ENCODE data around the gene HEATR5A. TPM values are rescaled to one million over a fixed set of nuclear protein-coding genes. Genes with fewer than 3 reads are reported as not detected.

Gene HEATR5A
- total and polyA plus RNA-seq, 8 donors = 3.6 to 92.8 (median 20.7) TPM

DNA sequence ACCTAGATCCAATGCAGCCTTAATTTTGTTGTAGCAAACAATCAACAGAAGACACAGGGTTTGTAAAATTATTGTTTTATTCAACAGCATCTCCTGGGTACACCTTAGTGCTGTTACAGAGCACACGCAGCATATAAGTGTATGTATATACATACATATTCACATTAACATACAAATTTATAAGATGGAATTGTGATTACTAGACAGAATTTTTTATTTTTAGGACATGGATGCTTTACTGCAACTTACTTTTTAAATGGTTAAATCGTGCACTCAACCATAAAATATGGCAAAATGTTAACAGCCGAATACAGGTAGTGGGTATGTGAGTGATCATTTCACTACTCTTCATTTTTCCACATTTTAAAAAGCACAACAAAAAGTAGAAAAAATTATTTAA, 16.6 kb downstream of the HEATR5A start:
- H3K4me1 ChIP-seq = peaks cover 0 to 40% (median 15%) of the 10 kb centered on the region in 4 donors
- DNase-seq = no peak
- H3K27ac ChIP-seq = no peak overlapping the region
- 93 to 97% (median 95%) methylated on average over 3 of the region's 3 CpGs for WGBS, 5 donors
- no peak for TF ChIP-seq POLR2A (IDR thresholded peaks at IDR 0.05)
- TF ChIP-seq POLR2AphosphoS5 (IDR thresholded peaks at IDR 0.05) = no peak
- TF ChIP-seq, protein P1, sequence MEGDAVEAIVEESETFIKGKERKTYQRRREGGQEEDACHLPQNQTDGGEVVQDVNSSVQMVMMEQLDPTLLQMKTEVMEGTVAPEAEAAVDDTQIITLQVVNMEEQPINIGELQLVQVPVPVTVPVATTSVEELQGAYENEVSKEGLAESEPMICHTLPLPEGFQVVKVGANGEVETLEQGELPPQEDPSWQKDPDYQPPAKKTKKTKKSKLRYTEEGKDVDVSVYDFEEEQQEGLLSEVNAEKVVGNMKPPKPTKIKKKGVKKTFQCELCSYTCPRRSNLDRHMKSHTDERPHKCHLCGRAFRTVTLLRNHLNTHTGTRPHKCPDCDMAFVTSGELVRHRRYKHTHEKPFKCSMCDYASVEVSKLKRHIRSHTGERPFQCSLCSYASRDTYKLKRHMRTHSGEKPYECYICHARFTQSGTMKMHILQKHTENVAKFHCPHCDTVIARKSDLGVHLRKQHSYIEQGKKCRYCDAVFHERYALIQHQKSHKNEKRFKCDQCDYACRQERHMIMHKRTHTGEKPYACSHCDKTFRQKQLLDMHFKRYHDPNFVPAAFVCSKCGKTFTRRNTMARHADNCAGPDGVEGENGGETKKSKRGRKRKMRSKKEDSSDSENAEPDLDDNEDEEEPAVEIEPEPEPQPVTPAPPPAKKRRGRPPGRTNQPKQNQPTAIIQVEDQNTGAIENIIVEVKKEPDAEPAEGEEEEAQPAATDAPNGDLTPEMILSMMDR (IDR thresholded peaks at IDR 0.05) = no peak
- no peak for TF ChIP-seq EP300 (IDR thresholded peaks at IDR 0.05)
- H3K27me3 ChIP-seq = no peaks in the 10 kb centered on the region
- no peaks in the 10 kb centered on the region for H3K9me3 ChIP-seq
- intact Hi-C loops (cut with DNase I; ENCODE audit: low total_unique reads) = no loop called here
- peaks cover 6 to 40% (median 28%) of the 10 kb centered on the region in 4 donors for H3K36me3 ChIP-seq
- no peak overlapping the region for H3K4me3 ChIP-seq

DNA sequence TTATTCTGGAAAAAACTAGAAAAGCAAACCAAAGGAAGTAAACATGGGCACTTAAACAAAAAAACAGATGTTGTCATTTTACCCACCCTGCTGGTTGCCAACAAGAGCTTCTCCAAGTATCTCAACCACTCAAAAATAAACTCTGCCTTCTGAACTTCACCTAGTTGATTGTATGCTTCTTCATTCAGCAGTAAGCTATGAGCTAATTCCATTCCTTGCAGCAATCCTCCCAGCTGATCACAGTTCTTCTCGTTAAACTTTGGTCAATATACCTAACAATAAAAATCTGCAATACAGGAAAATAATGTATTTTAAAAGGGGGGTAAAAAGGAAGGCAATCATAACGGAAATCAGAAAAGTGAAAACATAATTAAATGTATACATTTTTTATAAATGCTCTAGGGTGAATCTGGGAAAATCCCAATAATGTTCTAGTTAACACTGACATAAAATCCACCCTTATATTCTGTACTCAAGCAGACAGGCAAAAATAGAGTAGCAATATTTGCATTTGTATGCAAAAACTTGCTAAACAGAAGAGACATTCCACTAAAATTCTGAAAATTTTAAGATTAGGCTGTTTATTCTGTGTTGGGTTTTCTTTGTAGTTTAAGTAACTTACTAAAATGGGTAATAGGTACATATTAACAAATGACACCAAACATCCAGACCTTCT, 17.4 kb downstream of the HEATR5A start:
- TF ChIP-seq POLR2A (IDR thresholded peaks at IDR 0.05) (no peak), POLR2AphosphoS5 (IDR thresholded peaks at IDR 0.05) (no peak), EP300 (IDR thresholded peaks at IDR 0.05) (no peak)
- TF ChIP-seq, protein P1 (IDR thresholded peaks at IDR 0.05) = no peak
- Histone ChIP-seq H3K27ac (no peak overlapping the region), H3K27me3 (no peaks in the 10 kb centered on the region), H3K4me1 (peaks cover 0 to 40% (median 15%) of the 10 kb centered on the region in 4 donors), H3K9me3 (no peaks in the 10 kb centered on the region), H3K4me3 (no peak overlapping the region), H3K36me3 (peaks cover 11 to 48% (median 36%) of the 10 kb centered on the region in 4 donors)
- intact Hi-C loops (cut with DNase I; ENCODE audit: low total_unique reads) = no loop called here
- 77 to 88% (median 83%) methylated on average over 2 of the region's 2 CpGs for WGBS, 5 donors
- no peak for DNase-seq

DNA sequence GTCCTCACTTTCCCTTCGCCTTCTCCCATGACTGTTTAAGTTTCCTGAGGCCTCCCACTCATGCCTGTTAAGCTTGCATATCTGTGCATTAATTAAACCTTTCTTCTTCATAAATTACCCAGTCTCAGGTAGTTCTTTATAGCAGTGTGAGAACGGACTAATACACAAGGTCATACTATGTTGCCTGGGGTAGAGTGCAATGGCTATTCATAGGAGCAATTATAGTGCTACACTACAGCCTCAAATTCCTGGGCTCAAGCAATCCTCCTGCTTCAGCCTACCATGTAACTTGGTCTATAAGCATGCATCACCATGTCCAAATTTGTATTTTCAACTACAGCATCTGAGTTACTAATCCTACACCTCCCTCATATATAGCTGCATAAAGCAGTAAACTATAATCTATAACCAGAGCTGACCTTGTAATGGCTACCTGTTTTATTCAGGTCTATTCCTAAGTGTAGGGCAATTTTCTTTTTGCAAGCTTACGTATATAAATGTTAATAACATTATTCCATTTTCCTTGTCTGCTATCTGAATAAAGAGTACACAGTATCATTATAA, 18.9 kb downstream of the HEATR5A start:
- WGBS, 5 donors = 91 to 99% (median 96%) methylated on average over 3 of the region's 3 CpGs
- Histone ChIP-seq H3K36me3 (peaks cover 11 to 62% (median 48%) of the 10 kb centered on the region in 4 donors), H3K27ac (no peak overlapping the region), H3K9me3 (no peaks in the 10 kb centered on the region), H3K4me1 (peaks cover 0 to 38% (median 15%) of the 10 kb centered on the region in 4 donors), H3K27me3 (no peaks in the 10 kb centered on the region), H3K4me3 (no peak overlapping the region)
- intact Hi-C loops (cut with DNase I; ENCODE audit: low total_unique reads) = no loop called here
- TF ChIP-seq, protein P1 (IDR thresholded peaks at IDR 0.05) = no peak
- TF ChIP-seq POLR2AphosphoS5 (IDR thresholded peaks at IDR 0.05) (no peak), POLR2A (IDR thresholded peaks at IDR 0.05) (no peak), EP300 (IDR thresholded peaks at IDR 0.05) (no peak)
- no peak for DNase-seq

DNA sequence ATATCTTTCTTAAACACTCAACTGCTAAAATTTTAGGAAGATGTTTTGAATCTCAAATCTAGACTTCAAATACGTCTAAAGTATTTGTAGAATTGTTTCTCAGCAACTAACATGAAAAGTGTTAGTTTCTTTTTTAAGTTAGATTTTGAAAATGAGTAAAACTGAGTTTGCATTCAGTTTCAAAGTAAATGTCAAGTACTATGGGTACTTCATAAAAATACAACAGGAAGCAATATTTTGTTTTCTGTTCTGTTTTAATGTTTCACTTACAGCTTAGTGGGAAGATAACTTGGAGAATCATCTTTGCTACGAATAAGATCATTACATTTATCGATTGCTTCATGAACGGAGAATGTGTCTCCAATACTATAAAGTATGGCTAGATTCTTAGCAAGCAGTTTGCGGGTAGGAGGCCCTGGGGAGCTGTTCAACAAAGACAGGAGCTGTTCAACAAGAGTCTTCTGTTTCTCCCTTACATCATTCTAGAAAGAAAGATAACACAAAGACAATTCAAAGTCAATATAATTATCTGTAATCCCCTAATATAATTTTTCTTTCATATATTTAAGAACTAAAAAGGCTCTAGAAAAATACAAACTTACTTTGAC, 20.2 kb downstream of the HEATR5A start:
- no peak for DNase-seq
- Histone ChIP-seq H3K4me1 (peaks cover 0 to 25% (median 4%) of the 10 kb centered on the region in 4 donors), H3K27ac (no peak overlapping the region), H3K4me3 (no peak overlapping the region), H3K9me3 (no peaks in the 10 kb centered on the region), H3K27me3 (no peaks in the 10 kb centered on the region), H3K36me3 (peaks cover 11 to 76% (median 62%) of the 10 kb centered on the region in 4 donors)
- 80 to 91% (median 87%) methylated on average over 5 of the region's 5 CpGs for WGBS, 5 donors
- TF ChIP-seq EP300 (IDR thresholded peaks at IDR 0.05) = no peak
- TF ChIP-seq POLR2AphosphoS5 (IDR thresholded peaks at IDR 0.05) = no peak
- TF ChIP-seq, protein P1 (IDR thresholded peaks at IDR 0.05) = no peak
- TF ChIP-seq POLR2A (IDR thresholded peaks at IDR 0.05) = no peak
- intact Hi-C loops (cut with DNase I; ENCODE audit: low total_unique reads) = no loop called here
